T-helper 2 cell treated with Interferon-gamma antibody and Interleukin-4, amounts not matched to agents 100 ng/mL and 5 ng/mL, for 36 hours (primary cell): ENCODE measurements around the gene EML3. TPM values are rescaled to one million over a fixed set of nuclear protein-coding genes. Genes with fewer than 3 reads are reported as not detected.
"Not testable (repeated sequence)": the region's sequence is repeated elsewhere in the genome, so short reads cannot be mapped to it uniquely, and the experiment has no call there.

Experiments
- intact Hi-C: fragments of 100-400 bp; cut with micrococcal nuclease; formaldehyde crosslinking; loops from one replicate; pipeline ENCODE4 v1.15.1; 2023
- total RNA-seq: library from RNA; stranded (reverse); gene quantifications from 2 replicates; pipeline ENCODE4 v1.2.3, GENCODE V29; 2022

Gene EML3
- total RNA-seq, 1 donor from 2014 or later: 133 TPM

GRCh38 chr11:62621567-62622470 lies 9.2 kb upstream of the EML3 start, which contains the start of gene B3GAT3:
Gene B3GAT3 (minus strand): TSS chr11:62621986. CDS start chr11:62621947, 39 bp downstream.
- intact Hi-C loops: loop anchor here (1.0 to 2.0 kb wide), 4 partner anchors 23 to 43 kb away; partner anchors contain the start of genes C11orf98, CSKMT, GANAB and TUT1

DNA sequence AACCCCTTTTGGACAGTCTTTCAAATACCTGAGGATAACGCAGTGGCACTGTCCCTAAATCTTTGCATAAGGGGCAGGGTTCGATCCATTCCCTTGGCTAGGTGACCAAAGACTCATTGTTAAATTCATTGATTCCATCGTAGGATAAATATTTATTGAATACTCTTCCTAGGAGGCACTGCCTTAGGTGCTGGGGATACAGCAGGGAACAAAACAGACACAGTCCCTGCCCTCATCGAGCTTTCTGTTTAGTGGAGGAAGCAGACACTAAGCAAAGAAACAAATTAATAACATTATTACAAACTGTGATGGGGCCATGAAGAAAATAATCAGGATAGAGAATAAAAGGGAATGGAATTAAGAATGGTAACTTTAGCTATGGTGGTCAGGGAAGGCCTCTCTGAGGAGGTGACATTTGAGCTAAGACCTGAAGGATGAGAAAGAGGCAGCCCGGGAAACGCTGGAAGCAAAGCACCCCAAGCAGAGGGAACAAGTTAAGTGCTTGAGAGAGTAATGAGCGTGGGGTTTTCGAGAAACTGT lies 8.5 kb upstream of the EML3 start:
- intact Hi-C loops: loop anchor here (2.0 kb wide), 1 partner anchor 30 kb away; the partner anchor contains the start of gene TUT1

DNA sequence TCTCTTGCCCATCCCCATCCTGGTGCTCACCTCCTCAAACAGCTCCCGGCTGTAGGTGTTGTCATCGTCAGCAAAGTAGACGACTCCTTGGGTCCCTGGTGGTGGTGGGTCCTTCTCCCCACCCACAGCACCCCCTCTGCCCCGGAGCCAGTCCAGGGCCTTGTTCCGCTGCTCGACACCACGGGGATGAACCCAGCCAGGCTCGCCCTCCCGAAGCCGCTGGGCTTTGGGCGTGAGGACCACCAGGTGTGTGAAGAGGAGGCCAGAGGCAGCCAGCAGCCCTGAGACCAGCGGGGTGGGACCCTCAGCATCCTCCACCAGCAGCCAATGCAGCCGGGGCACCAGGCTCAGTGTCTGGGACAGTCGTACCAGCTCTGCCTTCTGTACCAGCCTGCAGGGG lies 4.4 kb upstream of the EML3 start:
- intact Hi-C loops: not testable (repeated sequence)

DNA sequence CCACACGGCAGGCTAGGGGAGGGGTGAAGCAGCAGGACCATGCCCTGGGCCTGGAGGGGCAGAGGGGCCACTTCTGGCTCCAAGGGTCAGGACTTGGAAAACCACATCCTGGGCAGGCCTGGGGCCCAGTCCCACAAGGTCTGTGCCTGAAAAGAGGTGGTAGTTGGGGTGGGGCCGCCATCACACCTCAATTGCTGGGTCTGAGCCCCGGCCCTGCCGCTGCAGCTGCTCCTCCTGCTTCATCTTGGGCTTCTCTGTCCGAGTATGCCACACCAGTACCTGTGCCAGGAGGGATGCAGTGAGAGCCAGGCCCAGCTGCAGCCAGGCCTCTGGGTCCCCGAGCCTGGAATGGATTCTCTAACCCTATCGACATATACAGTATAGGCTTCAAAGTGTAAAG lies 2.9 kb upstream of the EML3 start:
- intact Hi-C loops: no loop called here

GRCh38 chr11:62614275-62614674 lies 1.7 kb upstream of the EML3 start:
- intact Hi-C loops: loop anchor here (5.0 kb wide), 1 partner anchor 158 kb away; the partner anchor contains the start of gene TAF6L

DNA sequence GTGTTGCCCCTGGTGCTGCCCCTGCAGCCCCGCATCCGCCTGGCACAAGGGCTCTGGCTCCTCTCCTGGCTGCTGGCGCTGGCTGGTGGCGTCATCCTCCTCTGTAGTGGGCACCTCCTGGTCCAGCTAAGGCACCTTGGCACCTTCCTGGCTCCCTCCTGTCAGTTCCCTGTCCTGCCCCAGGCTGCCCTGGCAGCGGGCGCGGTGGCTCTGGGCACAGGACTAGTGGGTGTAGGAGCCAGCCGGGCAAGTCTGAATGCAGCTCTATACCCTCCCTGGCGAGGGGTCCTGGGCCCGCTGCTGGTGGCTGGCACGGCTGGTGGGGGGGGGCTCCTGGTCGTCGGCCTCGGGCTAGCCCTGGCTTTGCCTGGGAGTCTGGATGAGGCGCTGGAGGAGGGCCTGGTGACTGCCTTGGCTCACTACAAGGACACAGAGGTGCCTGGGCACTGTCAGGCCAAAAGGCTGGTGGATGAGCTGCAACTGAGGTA lies 760 bp upstream of the EML3 start:
- intact Hi-C loops: loop anchor here (2.0 to 5.0 kb wide), 3 partner anchors 39 to 159 kb away; partner anchors contain the start of genes C11orf98, CSKMT, INTS5 and TAF6L

GRCh38 chr11:62611705-62612365 lies 740 bp downstream of the EML3 start:
- intact Hi-C loops: loop anchor here (1.0 to 5.0 kb wide), 5 partner anchors 10 to 160 kb away; partner anchors contain the start of genes C11orf98, CSKMT, INTS5 and TAF6L

GRCh38 chr11:62610814-62611704 lies 1.5 kb downstream of the EML3 start:
- intact Hi-C loops: loop anchor here (5.0 kb wide), 1 partner anchor 161 kb away; the partner anchor contains the start of gene TAF6L

GRCh38 chr11:62610403-62610802 lies 2.2 kb downstream of the EML3 start:
- intact Hi-C loops: loop anchor here (5.0 kb wide), 1 partner anchor 162 kb away; the partner anchor contains the start of gene TAF6L

DNA sequence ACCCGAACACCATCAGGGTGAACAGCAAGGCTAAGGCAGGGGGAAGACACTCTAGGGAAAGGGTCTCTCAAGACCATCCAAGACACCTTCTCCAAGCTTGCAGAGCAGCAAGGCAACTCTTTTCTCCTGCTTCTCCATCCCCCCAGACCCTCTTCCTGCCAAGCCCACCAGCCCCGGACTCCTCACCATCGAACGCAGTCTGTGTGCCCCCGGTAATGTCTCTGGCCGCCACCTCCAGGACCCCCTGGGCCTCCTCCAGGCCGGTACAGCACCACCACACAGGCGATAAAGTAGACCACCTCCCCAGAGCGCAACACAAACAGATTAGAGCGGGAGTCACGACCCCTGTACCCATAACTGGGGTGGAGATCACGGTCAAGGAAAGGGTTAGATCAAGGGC lies 3.8 kb downstream of the EML3 start:
- intact Hi-C loops: no loop called here

- intact Hi-C loops: no loop called here
These were observed 4.9 kb downstream of the EML3 start for GRCh38 chr11:62607714-62608113.

DNA sequence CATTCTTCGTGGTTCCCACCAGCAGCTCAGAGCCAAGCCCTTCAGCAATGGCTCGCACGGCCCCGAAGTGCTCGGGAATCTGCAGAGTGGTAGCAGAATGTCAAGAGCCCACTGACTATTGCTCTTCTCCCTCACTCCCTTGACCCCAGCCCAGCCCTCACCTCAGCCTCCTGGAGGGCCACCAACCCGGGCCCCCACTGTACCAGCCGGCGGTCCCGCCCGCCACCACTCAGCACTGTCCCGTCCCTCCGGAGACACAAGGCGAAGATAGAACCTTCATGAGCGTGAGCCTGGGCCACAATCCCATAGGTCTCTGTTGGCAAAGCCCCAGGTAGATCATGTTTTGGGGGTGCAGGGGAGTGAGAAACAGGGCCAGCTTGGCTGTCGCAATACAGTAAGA lies 6.7 kb downstream of the EML3 start:
- intact Hi-C loops: no loop called here

DNA sequence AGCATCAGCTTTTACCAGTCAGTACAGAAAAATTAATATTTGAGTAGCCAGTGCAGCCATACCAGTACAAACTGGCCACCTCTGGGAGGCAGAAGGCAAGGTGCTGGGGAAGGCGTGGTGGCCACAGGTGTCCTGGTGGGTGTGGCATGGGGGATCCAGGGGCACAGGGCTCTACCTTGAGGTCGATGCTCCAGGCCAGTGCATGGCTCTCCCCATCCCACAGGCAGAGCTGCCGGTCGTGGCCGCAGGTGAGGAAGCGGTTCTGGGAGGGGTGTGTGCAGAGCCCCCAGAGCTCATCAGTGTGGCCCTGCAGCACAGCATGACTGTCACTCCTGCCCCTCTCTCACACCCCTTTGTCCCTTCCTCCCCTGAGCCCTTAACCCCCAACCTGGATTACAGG lies 7.1 kb downstream of the EML3 start:
- intact Hi-C loops: no loop called here

GRCh38 chr11:62604460-62605120 lies 8.0 kb downstream of the EML3 start:
- intact Hi-C loops: no loop called here

GRCh38 chr11:62603776-62604299 lies 8.7 kb downstream of the EML3 start:
- intact Hi-C loops: no loop called here

DNA sequence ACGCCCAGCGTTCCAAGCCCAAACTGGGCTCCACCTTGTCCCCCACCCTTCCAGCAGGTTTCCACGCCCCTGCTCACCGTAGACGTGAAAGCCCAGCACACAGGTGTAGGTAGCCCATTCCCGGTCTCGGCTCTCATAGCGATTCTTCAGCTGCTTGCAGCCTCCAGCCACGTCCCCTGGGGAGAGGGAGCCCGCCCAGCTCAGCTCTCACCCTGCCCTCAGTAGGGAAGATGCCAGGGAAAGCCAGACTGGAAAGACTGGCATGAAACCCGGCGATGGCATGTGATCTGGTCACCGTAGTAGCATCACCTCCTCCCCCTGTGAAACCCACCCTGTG lies 9.5 kb downstream of the EML3 start:
- intact Hi-C loops: no loop called here

DNA sequence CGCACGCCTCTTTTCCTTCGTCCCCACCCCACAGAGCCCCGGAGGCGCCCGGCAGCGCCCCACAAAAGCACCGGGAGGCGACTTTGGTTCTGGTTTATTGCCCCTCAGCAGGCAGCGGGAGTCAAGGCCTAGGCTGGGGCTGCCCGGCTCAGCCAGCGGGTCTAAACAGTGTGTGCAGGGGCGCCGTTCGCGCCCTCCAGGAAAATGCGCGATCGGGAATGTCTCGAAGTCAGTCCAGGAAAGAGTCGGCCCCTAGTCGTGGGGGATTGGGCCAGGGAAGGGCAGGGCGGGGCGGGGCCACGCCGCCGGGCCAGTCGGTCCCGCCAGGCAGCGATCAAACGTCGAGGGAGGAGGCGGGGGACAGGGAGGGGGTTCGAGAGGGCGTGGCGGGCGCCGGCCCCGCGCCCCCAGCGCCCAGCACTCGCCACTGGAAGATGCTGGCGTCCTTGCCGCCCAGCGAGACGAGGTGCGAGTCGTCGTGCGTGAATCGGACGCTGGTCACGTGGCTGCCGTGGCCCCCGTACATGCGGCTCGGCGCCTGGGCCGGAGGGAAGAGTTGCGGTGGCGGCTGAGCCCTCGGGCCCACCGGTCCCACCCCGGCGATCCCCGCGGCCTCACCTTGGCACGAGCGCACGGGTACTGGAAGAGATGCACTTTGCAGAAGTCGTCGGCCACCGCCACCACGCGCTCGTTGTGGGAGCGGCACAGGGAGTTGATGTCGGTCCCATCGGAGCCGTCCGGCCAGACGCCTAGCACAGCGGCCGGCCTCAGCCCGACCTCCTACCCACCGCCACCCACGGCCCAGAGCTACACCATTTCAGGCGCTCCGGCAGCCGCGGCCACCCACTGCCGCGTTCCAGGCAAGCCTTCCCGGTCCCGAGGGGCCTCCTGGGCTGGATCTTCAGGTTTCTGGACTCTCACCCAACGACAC lies 10.2 kb downstream of the EML3 start:
- intact Hi-C loops: loop anchor here (1.0 kb wide), 1 partner anchor 10 kb away; the partner anchor contains the start of gene EML3

DNA sequence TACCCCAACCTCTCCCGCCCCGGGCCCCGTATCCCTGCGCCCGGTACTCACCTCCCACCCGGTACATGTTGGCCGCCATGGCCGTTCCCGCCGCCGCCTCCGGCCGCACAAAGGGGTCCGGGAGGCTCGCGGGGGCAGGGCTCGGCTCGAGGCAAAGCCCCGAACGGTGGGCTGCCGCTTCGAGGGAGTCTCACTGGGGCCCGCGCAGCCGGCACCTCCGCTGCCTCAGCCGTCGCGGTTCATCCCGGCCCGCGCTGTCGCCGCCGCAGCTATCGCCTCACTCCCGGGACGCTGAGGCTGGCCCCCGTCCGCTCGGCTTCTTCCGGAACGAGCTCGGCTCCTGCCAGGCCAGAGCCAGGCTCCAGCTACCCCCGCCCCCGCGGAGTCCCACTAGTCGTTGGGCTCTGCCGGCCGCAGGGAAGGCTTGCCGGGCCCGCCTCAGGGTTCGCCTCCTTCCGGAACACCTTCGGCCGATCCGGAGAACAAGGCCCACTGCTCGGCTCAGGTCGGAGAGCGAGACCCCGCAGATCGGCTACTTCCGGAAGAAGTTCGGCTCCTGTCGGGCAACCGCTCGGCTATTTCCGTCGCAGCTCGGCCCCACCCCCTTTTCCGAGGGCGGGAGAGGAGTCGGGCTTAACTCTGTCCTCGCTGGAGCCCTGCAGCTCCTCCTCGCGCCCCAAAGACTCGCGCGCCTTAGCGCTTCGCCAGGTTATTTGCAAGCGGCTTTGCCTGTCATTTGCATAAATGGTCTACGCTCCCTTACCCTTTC lies 11.0 kb downstream of the EML3 start, which contains the start of gene MTA2:
MTA2 (minus strand) TSS at position 494 of the 769 bp plus-strand sequence; CDS start at position 79, 415 bp downstream.
- intact Hi-C loops: loop anchor here (1.0 to 2.0 kb wide), 4 partner anchors 11 to 126 kb away; partner anchors contain the start of genes C11orf98, CSKMT, EML3 and HNRNPUL2
